ENCODE measurements around the gene RUVBL2. TPM values are rescaled to one million over a fixed set of nuclear protein-coding genes. Genes with fewer than 3 reads are reported as not detected.

Gene RUVBL2
- total RNA-seq, 1 experiment from 2014 or later: 170 TPM

DNA sequence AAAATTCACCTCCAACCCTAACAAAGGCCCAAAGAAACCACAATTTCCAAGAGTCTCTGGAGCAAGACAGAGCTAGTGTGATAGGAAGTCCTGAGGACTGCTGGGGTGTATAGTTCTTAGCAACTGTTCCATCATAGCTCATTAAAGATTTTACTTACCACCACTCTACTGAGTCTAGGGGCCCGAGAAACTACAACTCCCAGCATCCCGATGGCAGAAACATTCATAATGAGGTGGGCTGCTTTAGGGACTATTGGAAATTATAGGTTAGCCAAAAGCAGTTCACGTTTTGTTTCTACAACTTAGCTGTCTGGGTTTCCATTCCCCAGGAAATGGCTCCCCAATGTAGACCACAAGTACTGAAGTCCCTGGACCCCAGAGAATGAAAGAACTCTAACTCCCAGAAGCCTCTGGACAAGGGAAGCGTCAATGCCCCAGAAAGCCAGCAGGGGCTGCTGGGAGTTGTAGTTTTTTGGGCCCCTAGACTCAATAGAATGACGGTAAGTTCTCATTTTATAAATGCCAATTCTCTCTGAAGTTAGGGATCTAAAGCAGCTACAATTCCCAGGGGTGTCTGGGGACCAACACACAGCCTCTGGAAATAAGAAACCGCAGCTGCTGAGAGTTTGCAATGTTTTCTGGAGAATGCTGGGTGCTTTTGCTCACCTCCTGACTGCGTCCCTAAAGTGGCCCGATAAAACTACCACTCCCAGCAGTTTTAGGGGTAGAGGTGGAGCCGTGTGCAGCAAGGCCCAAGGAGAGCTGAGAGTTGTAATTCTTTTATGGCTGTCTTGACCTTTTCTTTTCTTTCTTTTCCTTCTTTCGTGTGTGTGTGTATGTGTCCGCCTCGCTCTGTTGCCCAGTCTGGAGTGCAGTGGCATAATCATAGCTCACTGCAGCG lies 17.5 kb upstream of the RUVBL2 start:
- in situ Hi-C loops (cut with HindIII; ENCODE audit: low pct_unique_long_range_greater_than_20kb, low sequenced_read_pairs) (no loop called here), intact Hi-C loops (cut with micrococcal nuclease; ENCODE audit: unreplicated experiment) (loop anchor here (10.0 kb wide), 1 partner anchor 191 kb away; no protein-coding TSS in a partner anchor)
- Histone ChIP-seq H3K27ac (ENCODE audit: low read length) (no peak overlapping the region), H3K36me3 (ENCODE audit: control insufficient read depth, insufficient read depth, low read length) (no peaks in the 10 kb centered on the region), H3K9me3 (ENCODE audit: control insufficient read depth, insufficient read depth, low read depth, low read length) (no peaks in the 10 kb centered on the region), H3K4me1 (ENCODE audit: control insufficient read depth, insufficient read depth, low read length) (no peaks in the 10 kb centered on the region), H3K4me3 (ENCODE audit: low read depth in 2 of 2, low read length in 2 of 2) (no peak overlapping the region), H3K27me3 (ENCODE audit: control insufficient read depth, insufficient read depth, low read length) (no peaks in the 10 kb centered on the region)
- CTCF ChIA-PET: interaction anchor here (0.5 to 0.7 kb wide), 3 partner anchors 11 to 107 kb away, joined by 4 to 9 read pairs (median 7); no protein-coding TSS in a partner anchor
- DNase-seq (ENCODE audit: low read depth, low spot score) (no peak), ATAC-seq (no peak; the same call in 1 of the 2 replicates)
- TF ChIP-seq, protein P1, sequence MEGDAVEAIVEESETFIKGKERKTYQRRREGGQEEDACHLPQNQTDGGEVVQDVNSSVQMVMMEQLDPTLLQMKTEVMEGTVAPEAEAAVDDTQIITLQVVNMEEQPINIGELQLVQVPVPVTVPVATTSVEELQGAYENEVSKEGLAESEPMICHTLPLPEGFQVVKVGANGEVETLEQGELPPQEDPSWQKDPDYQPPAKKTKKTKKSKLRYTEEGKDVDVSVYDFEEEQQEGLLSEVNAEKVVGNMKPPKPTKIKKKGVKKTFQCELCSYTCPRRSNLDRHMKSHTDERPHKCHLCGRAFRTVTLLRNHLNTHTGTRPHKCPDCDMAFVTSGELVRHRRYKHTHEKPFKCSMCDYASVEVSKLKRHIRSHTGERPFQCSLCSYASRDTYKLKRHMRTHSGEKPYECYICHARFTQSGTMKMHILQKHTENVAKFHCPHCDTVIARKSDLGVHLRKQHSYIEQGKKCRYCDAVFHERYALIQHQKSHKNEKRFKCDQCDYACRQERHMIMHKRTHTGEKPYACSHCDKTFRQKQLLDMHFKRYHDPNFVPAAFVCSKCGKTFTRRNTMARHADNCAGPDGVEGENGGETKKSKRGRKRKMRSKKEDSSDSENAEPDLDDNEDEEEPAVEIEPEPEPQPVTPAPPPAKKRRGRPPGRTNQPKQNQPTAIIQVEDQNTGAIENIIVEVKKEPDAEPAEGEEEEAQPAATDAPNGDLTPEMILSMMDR (IDR thresholded peaks at IDR 0.05): no peak
- TF ChIP-seq SIN3A (IDR thresholded peaks at IDR 0.05; ENCODE audit: borderline replicate concordance, insufficient read depth, low read depth, low read length) (no peak), TCF7L2 (IDR thresholded peaks at IDR 0.05; ENCODE audit: low read depth, low read length) (no peak)
- TF ChIP-seq, protein P2, sequence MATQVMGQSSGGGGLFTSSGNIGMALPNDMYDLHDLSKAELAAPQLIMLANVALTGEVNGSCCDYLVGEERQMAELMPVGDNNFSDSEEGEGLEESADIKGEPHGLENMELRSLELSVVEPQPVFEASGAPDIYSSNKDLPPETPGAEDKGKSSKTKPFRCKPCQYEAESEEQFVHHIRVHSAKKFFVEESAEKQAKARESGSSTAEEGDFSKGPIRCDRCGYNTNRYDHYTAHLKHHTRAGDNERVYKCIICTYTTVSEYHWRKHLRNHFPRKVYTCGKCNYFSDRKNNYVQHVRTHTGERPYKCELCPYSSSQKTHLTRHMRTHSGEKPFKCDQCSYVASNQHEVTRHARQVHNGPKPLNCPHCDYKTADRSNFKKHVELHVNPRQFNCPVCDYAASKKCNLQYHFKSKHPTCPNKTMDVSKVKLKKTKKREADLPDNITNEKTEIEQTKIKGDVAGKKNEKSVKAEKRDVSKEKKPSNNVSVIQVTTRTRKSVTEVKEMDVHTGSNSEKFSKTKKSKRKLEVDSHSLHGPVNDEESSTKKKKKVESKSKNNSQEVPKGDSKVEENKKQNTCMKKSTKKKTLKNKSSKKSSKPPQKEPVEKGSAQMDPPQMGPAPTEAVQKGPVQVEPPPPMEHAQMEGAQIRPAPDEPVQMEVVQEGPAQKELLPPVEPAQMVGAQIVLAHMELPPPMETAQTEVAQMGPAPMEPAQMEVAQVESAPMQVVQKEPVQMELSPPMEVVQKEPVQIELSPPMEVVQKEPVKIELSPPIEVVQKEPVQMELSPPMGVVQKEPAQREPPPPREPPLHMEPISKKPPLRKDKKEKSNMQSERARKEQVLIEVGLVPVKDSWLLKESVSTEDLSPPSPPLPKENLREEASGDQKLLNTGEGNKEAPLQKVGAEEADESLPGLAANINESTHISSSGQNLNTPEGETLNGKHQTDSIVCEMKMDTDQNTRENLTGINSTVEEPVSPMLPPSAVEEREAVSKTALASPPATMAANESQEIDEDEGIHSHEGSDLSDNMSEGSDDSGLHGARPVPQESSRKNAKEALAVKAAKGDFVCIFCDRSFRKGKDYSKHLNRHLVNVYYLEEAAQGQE (IDR thresholded peaks at IDR 0.05; ENCODE audit: insufficient read depth in 1 of 2, low read depth in 2 of 2, low read length in 1 of 2): no peak
- POLR2A ChIA-PET: no interaction called here
- BruUV-seq (replicated peaks): no TSS peak

DNA sequence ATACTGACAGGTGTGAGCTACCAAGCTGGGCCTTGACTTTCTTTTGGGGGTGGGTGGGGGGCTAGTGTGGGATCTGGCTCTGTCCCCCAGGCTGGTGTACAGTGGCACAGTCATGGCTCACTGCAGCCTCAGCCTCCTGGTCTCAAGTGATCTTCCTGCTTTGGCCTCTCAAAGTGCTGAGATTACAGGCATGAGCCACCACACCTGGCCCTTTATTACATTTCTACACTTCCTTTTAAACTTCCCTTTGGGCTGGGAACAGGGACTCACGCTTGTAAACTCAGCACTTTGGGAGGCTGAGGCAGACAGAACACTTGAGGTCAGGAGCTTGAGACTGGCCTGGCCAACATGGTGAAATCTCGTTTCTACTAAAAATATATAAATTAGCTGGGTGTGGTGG lies 16.6 kb upstream of the RUVBL2 start:
- POLR2A ChIA-PET: no interaction called here
- no peaks in the 10 kb centered on the region for H3K27me3 ChIP-seq (ENCODE audit: control insufficient read depth, insufficient read depth, low read length)
- CTCF ChIA-PET: interaction anchor here (0.6 to 1.1 kb wide), 3 partner anchors 10 to 23 kb away, joined by 4 to 9 read pairs (median 4); partner anchors contain the start of gene RUVBL2
- H3K9me3 ChIP-seq (ENCODE audit: control insufficient read depth, insufficient read depth, low read depth, low read length): no peaks in the 10 kb centered on the region
- H3K27ac ChIP-seq (ENCODE audit: low read length): no peak overlapping the region
- BruUV-seq (replicated peaks): no TSS peak
- in situ Hi-C loops (cut with HindIII; ENCODE audit: low pct_unique_long_range_greater_than_20kb, low sequenced_read_pairs) (no loop called here), intact Hi-C loops (cut with micrococcal nuclease; ENCODE audit: unreplicated experiment) (loop anchor here (10.0 kb wide), 1 partner anchor 192 kb away; no protein-coding TSS in a partner anchor)
- DNase-seq (ENCODE audit: low read depth, low spot score): no peak
- TF ChIP-seq POLR2AphosphoS5 (IDR thresholded peaks at IDR 0.05; ENCODE audit: low read depth, low read length): no peak
- TF ChIP-seq TCF7L2 (IDR thresholded peaks at IDR 0.05; ENCODE audit: low read depth, low read length): no peak
- TF ChIP-seq, protein P1 (IDR thresholded peaks at IDR 0.05): no peak
- TF ChIP-seq, protein P2 (IDR thresholded peaks at IDR 0.05; ENCODE audit: insufficient read depth in 1 of 2, low read depth in 2 of 2, low read length in 1 of 2): no peak
- no peak for TF ChIP-seq SIN3A (IDR thresholded peaks at IDR 0.05; ENCODE audit: borderline replicate concordance, insufficient read depth, low read depth, low read length)
- ATAC-seq: no peak
- no peak overlapping the region for H3K4me3 ChIP-seq (ENCODE audit: low read depth in 2 of 2, low read length in 2 of 2)
- H3K4me1 ChIP-seq (ENCODE audit: control insufficient read depth, insufficient read depth, low read length): no peaks in the 10 kb centered on the region
- H3K36me3 ChIP-seq (ENCODE audit: control insufficient read depth, insufficient read depth, low read length): no peaks in the 10 kb centered on the region
